22Rv1 (cell line): ENCODE results near the gene SLIT3.

Experiments
- CTCF ChIP-seq: fragments of 450-650 bp; IDR thresholded peaks from 2 replicates; pipeline ENCODE4 v1.5.1; 2017; ENCODE audit warnings: mild to moderate bottlenecking
- ZFX ChIP-seq: fragments of 450-650 bp; IDR thresholded peaks from 2 replicates; pipeline ENCODE4 v1.6.1; 2017; ENCODE audit warnings: antibody characterized with exemption, borderline replicate concordance

- TF ChIP-seq CTCF = no peak
- TF ChIP-seq ZFX = no peak
Observed at GRCh38 chr5:169202969-169203368, 98.0 kb downstream of the SLIT3 start.
